Measurements from ENCODE around the gene CNTN5. TPM values are rescaled to one million over a fixed set of nuclear protein-coding genes. Genes with fewer than 3 reads are reported as not detected.

CNTN5 gene
- total RNA-seq, 3 donors from 2014 or later (not counting 1 experiment from before 2014, with no cell fraction given), result not detected

DNA sequence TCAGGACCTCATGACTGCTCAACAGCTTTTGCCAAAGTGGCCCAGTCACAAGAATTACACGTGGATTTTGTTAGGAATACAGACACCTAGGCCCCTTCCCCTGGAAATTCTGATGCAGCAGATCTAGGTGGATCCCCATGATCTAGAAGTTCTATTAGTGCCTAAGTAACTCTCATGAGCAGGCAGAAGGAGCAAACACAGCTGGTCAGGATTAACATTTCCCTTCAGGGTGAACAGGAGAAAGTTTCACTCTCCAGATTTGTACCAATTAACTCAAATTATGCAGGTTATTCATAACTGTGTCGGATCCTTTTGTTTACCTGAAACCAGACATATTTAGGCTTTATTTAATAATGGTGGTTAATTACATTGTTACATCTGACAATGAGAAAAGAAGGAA, 1072.9 kb downstream of the CNTN5 start:
- ATAC-seq, result no peak
- 67% methylated on average over 1 of the region's 2 CpGs for WGBS (ENCODE audit: insufficient coverage)
- no peak overlapping the region for H3K4me3 ChIP-seq (ENCODE audit: low read length)
- H3K36me3 ChIP-seq (ENCODE audit: control insufficient read depth, insufficient read depth, low read length), result no peaks in the 10 kb centered on the region
- H3K27me3 Mint-ChIP-seq (ENCODE audit: low read depth in 2 of 2), result no peaks in the 10 kb centered on the region
- no peaks in the 10 kb centered on the region for H3K27me3 ChIP-seq (ENCODE audit: control insufficient read depth, insufficient read depth, low read length)
- no peak overlapping the region for H3K27ac Mint-ChIP-seq
- H3K36me3 Mint-ChIP-seq, result peaks cover 11% of the 10 kb centered on the region
- peaks cover 14 to 31% of the 10 kb centered on the region in 2 donors for H3K9me3 Mint-ChIP-seq
- no peak for DNase-seq
- H3K4me3 Mint-ChIP-seq, result no peak overlapping the region
- H3K9me3 ChIP-seq (ENCODE audit: control insufficient read depth, insufficient read depth, low read length), result no peaks in the 10 kb centered on the region
- intact Hi-C loops (cut with micrococcal nuclease), result no loop called here
- no peaks in the 10 kb centered on the region for H3K4me1 ChIP-seq (ENCODE audit: control insufficient read depth, insufficient read depth, low read length)
- no peak overlapping the region for H3K27ac ChIP-seq (ENCODE audit: low read length)
- no peaks in the 10 kb centered on the region for H3K4me1 Mint-ChIP-seq
- TF ChIP-seq, protein P1, sequence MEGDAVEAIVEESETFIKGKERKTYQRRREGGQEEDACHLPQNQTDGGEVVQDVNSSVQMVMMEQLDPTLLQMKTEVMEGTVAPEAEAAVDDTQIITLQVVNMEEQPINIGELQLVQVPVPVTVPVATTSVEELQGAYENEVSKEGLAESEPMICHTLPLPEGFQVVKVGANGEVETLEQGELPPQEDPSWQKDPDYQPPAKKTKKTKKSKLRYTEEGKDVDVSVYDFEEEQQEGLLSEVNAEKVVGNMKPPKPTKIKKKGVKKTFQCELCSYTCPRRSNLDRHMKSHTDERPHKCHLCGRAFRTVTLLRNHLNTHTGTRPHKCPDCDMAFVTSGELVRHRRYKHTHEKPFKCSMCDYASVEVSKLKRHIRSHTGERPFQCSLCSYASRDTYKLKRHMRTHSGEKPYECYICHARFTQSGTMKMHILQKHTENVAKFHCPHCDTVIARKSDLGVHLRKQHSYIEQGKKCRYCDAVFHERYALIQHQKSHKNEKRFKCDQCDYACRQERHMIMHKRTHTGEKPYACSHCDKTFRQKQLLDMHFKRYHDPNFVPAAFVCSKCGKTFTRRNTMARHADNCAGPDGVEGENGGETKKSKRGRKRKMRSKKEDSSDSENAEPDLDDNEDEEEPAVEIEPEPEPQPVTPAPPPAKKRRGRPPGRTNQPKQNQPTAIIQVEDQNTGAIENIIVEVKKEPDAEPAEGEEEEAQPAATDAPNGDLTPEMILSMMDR (IDR thresholded peaks at IDR 0.05), result no peak

DNA sequence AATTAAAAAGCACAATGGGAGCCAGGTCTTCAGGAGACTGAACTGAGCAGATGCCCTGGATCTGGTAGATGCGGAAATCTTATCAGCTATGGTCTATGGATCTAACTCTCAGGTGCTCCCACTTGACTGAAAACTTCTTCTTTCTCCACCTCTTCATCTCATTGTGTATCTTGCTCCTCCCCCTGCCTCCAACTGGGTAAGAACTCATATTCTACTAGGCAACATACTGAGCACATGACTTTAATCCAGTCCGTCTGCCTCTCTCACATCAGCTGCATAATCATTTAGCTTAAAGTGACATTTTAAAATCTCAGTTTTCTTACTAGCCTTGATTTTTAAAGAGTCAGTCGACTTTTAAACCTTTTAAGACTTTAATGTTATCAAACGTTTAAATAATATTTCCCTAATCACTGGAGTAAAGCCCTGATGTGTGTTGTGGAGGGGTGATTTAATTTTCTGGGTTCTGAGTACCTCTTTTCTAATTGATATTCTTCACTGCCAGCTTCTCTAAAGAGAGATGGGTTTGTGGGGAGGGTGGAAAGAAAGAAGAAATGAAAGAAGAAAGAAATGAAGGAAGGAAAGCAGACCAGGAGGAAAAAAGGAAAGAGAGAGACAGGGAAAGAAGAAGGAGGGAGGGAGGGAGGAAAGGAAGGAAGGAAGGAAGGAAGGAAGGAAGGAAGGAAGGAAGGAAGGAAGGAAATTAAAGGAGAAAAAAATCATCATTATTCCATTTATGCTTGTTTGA, 1073.5 kb downstream of the CNTN5 start:
- peaks cover 10% of the 10 kb centered on the region for H3K36me3 Mint-ChIP-seq
- 72% methylated on average over 3 of the region's 4 CpGs for WGBS (ENCODE audit: insufficient coverage)
- no peak overlapping the region for H3K27ac Mint-ChIP-seq
- Histone ChIP-seq H3K9me3 (ENCODE audit: control insufficient read depth, insufficient read depth, low read length) (no peaks in the 10 kb centered on the region), H3K27ac (ENCODE audit: low read length) (no peak overlapping the region), H3K4me3 (ENCODE audit: low read length) (no peak overlapping the region), H3K36me3 (ENCODE audit: control insufficient read depth, insufficient read depth, low read length) (no peaks in the 10 kb centered on the region), H3K4me1 (ENCODE audit: control insufficient read depth, insufficient read depth, low read length) (no peaks in the 10 kb centered on the region), H3K27me3 (ENCODE audit: control insufficient read depth, insufficient read depth, low read length) (no peaks in the 10 kb centered on the region)
- DNase-seq (no peak), ATAC-seq (no peak)
- intact Hi-C loops (cut with micrococcal nuclease), result no loop called here
- TF ChIP-seq, protein P1 (IDR thresholded peaks at IDR 0.05), result no peak
- no peaks in the 10 kb centered on the region for H3K27me3 Mint-ChIP-seq (ENCODE audit: low read depth in 2 of 2)
- no peaks in the 10 kb centered on the region for H3K4me1 Mint-ChIP-seq
- H3K4me3 Mint-ChIP-seq, result no peak overlapping the region
- H3K9me3 Mint-ChIP-seq, result peaks cover 16 to 32% of the 10 kb centered on the region in 2 donors

DNA sequence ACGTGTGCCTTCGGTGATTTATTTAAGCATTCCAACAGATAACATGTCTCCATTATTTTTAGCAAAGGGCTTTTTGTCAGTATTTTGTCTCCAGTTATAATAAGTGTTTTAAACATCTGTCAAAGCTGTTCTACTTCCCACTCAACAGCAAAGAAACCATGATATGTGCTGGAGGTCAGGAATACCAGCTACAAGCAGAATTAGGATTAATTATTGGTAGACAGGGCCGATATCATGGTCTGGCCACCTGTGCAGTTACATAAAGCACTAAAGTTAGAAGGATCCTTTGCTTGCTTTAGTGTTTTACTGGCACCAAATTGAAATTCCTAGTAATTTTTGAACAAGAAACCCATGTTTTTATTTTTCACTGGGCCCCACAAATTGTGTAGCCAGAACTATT, 1075.1 kb downstream of the CNTN5 start:
- H3K9me3 Mint-ChIP-seq, result peaks cover 21 to 38% of the 10 kb centered on the region in 2 donors
- Histone ChIP-seq H3K36me3 (ENCODE audit: control insufficient read depth, insufficient read depth, low read length) (no peaks in the 10 kb centered on the region), H3K4me3 (ENCODE audit: low read length) (no peak overlapping the region), H3K9me3 (ENCODE audit: control insufficient read depth, insufficient read depth, low read length) (no peaks in the 10 kb centered on the region), H3K27ac (ENCODE audit: low read length) (no peak overlapping the region), H3K27me3 (ENCODE audit: control insufficient read depth, insufficient read depth, low read length) (no peaks in the 10 kb centered on the region), H3K4me1 (ENCODE audit: control insufficient read depth, insufficient read depth, low read length) (no peaks in the 10 kb centered on the region)
- peaks cover 20% of the 10 kb centered on the region for H3K36me3 Mint-ChIP-seq
- ATAC-seq, result no peak
- no peak overlapping the region for H3K4me3 Mint-ChIP-seq
- no peak overlapping the region for H3K27ac Mint-ChIP-seq
- no peaks in the 10 kb centered on the region for H3K4me1 Mint-ChIP-seq
- no peaks in the 10 kb centered on the region for H3K27me3 Mint-ChIP-seq (ENCODE audit: low read depth in 2 of 2)
- DNase-seq, result no peak
- intact Hi-C loops (cut with micrococcal nuclease), result no loop called here
- TF ChIP-seq, protein P1 (IDR thresholded peaks at IDR 0.05), result no peak
- 92% methylated on average over 3 of the region's 3 CpGs for WGBS (ENCODE audit: insufficient coverage)

DNA sequence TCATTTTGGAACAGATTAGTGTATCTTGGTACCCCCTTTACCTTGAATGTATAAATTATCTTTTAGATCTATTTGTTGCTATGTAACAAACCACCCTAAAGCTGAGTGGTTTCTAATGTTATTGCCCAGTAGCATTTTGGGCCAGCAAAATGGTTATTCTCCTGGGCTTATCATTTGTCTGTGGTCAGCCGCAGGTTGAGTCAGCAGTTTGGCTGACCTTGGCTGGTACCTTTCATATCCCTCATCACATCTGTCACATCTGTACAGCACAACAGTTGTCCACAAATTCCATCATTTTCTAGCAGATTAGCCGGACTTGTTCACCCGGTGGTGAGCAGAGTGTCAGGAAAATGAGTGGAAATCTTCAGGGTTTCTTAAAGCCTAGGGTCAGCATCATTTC, 1077.8 kb downstream of the CNTN5 start:
- H3K27me3 Mint-ChIP-seq (ENCODE audit: low read depth in 2 of 2), result no peaks in the 10 kb centered on the region
- peaks cover 24% of the 10 kb centered on the region for H3K36me3 Mint-ChIP-seq
- H3K9me3 Mint-ChIP-seq, result peaks cover 24 to 31% of the 10 kb centered on the region in 2 donors

More for the DNA sequence above, 1077.8 kb downstream of the CNTN5 start:
- Histone ChIP-seq H3K27me3 (ENCODE audit: control insufficient read depth, insufficient read depth, low read length) (no peaks in the 10 kb centered on the region), H3K9me3 (ENCODE audit: control insufficient read depth, insufficient read depth, low read length) (no peaks in the 10 kb centered on the region), H3K27ac (ENCODE audit: low read length) (no peak overlapping the region), H3K4me1 (ENCODE audit: control insufficient read depth, insufficient read depth, low read length) (no peaks in the 10 kb centered on the region), H3K4me3 (ENCODE audit: low read length) (no peak overlapping the region), H3K36me3 (ENCODE audit: control insufficient read depth, insufficient read depth, low read length) (no peaks in the 10 kb centered on the region)
- ATAC-seq (no peak), DNase-seq (no peak)
- no peak overlapping the region for H3K4me3 Mint-ChIP-seq
- TF ChIP-seq, protein P1 (IDR thresholded peaks at IDR 0.05), result no peak
- intact Hi-C loops (cut with micrococcal nuclease), result no loop called here
- 84% methylated on average over 3 of the region's 3 CpGs for WGBS (ENCODE audit: insufficient coverage)
- H3K4me1 Mint-ChIP-seq, result no peaks in the 10 kb centered on the region
- H3K27ac Mint-ChIP-seq, result no peak overlapping the region
